ENCODE measurements around the gene GMCL2.

Gene GMCL2

DNA sequence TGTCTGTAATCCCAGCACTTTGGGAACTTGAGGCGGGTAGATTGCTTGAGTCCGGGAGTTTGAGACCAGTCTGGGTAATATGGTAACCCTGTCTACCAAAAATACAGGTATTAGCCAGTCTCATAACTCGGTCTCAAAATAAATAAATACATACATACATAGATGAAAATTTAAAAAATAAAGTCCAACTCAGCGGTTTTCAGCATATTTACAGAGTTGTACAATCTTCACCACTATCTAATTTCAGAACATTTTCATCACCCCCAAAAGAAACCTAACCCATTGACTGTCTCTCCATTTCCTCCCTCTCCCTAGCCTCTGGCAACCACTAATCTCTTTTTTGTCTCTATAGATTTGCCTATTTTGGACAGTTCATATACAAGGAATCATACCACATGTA lies 45.6 kb downstream of the GMCL2 start:
- no peak for DNase-seq (ENCODE audit: low read depth)

DNA sequence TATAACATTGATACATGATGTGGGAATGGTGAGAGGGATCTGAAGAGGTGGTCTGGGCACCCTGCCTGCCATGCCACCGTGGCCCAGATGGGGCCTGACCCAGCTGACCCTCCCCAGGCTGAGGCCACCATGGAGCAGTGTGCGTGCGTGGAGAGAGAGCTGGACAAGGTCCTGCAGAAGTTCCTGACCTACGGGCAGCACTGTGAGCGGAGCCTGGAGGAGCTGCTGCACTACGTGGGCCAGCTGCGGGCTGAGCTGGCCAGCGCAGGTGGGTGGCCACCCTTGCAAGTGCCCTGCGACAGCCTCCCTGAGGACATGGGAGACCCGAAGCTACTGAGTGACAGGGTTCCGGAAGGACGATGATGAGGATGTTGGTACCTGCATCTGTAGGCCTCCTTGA lies 49.2 kb downstream of the GMCL2 start:
- no peak for DNase-seq (ENCODE audit: low read depth)

DNA sequence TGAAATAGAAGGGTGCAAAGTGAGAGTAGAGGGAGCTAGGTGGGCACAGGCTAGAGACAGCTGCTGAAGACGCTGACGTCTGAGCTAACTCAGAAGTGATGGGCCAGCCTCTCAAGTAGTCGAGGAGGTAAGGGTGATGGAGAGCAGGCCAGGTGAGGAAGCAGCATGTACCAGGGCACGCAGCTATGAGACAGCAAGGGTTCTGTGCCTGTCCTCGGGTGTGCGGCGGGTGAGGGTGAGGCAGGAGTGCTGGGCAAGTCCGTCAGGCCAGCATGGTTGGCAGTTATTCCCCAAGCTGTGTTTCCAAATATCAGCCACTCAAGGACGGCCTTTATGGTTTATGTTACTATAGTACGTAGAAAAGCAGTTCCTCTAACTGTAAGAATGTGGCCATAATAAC lies 50.2 kb downstream of the GMCL2 start:
- DNase-seq (ENCODE audit: low read depth): no peak
